Thymus (tissue), 14 donors: Measurements from ENCODE around the gene MFAP3L. TPM values are rescaled to one million over a fixed set of nuclear protein-coding genes. Genes with fewer than 3 reads are reported as not detected.

ENCODE experiments used
- DNase-seq, 9 donors: peaks; one replicate each; pipeline ENCODE4 v3.0.0-alpha.2; 2013; ENCODE audit warnings: low spot score in 9 of 9, low read depth in 6 of 9, missing footprints in 1 of 9
- H3K27ac ChIP-seq, 2 donors: one replicate each; pipeline ENCODE4 v1.5.1; 2013; ENCODE audit warnings: control low read depth in 1 of 2, low read depth in 1 of 2, low read length in 1 of 2, mild to moderate bottlenecking in 1 of 2, moderate library complexity in 1 of 2
- H3K27me3 ChIP-seq, 2 donors: one replicate each; pipeline ENCODE4 v1.5.1; 2013; ENCODE audit warnings: low read length in 1 of 2; ENCODE audit not compliant: control insufficient read depth in 2 of 2, insufficient read depth in 1 of 2
- H3K36me3 ChIP-seq, 2 donors: one replicate each; pipeline ENCODE4 v1.5.1; 2013; ENCODE audit warnings: low read length in 1 of 2, mild to moderate bottlenecking in 1 of 2, moderate library complexity in 1 of 2; ENCODE audit not compliant: control insufficient read depth in 2 of 2, insufficient read depth in 2 of 2
- H3K4me1 ChIP-seq, 2 donors: one replicate each; pipeline ENCODE4 v1.5.1; 2013; ENCODE audit warnings: low read length in 2 of 2; ENCODE audit not compliant: control insufficient read depth in 2 of 2, insufficient read depth in 2 of 2
- H3K4me3 ChIP-seq, 2 donors: one replicate each; pipeline ENCODE4 v1.5.1; 2013; ENCODE audit warnings: low read length in 2 of 2, control low read depth in 1 of 2, mild to moderate bottlenecking in 1 of 2
- H3K9me3 ChIP-seq, 2 donors: one replicate each; pipeline ENCODE4 v1.5.1; 2013; ENCODE audit warnings: low read length in 1 of 2, mild to moderate bottlenecking in 1 of 2; ENCODE audit not compliant: control insufficient read depth in 2 of 2, insufficient read depth in 1 of 2
- WGBS: extraction: QIAGEN DNeasy Blood & Tissue Kit; methylation state at CpG from one replicate; pipeline ENCODE4 v1.1.7; 2013; 5-methylcytosine and 5-hydroxymethylcytosine counted together
- long read RNA-seq, 10 donors: transcript quantifications; one replicate each; lab custom pipeline, GENCODE V29; 2026
- polyA plus RNA-seq: library from polyadenylated mRNA; stranded (reverse); fragments of 200-250 nt; gene quantifications from one replicate; pipeline ENCODE4 v1.2.3, GENCODE V29; 2013
- total RNA-seq: library from RNA; stranded (reverse); fragments of 120-200 nt; gene quantifications from one replicate; pipeline ENCODE4 v1.2.4, GENCODE V29; 2013
- donor health status: healthy.

The MFAP3L gene
- 0.80 TPM for total RNA-seq
- polyA plus RNA-seq: 1.5 TPM
- long read RNA-seq, donor 1: 0 reads
- long read RNA-seq, donor 2: 0 reads
- long read RNA-seq, donor 3: 0 reads
- long read RNA-seq, donor 4: 0 reads
- long read RNA-seq, donor 5: 0 reads
- long read RNA-seq, donor 6: 0 reads
- long read RNA-seq, donor 7: 0 reads
- long read RNA-seq, donor 8: 0 reads
- long read RNA-seq, donor 9: 0 reads
- long read RNA-seq, donor 10: 0 reads

DNA sequence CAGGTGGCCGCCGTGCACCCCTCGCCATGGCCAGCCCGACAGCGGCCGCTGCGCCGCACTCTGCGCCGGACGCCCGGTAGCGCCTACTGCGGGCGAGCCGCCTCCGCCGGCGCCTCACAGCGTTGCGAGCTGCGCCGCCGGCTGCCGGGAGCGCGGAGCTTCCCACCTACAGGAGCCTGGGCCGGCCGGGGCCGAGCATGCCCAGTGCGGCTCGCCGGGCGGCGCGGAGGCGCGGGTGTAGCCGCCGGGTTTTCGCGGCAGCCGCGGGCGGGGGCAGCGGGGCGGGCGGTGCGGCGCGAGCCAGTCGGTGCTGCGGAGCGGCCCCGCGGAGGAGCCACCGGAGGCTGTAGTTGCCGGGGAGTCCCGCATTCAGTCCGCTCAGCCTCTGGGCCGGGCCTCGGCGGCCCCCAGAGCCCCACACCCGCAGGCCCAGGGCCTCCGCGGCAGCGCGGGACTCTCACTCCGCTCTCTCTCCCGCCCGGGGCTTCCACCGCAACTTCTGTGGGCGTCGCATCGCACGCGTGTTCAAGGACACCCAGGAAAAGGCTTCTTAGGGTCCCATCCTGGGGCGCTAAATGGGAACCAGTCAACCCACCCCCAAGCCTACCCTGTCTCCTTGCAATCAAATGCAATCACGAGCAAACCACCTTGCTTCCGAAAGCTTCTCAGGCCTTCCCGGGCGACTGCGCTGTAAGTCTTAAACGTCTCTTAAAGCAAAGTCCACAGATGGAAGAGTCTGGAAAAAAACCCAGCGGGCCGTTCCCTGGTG lies at the start of gene MFAP3L:
MFAP3L (minus strand) TSS at position 143 of the 769 bp plus-strand sequence. CDS start 20,518 bp downstream, outside the sequence.
- WGBS: under 1% methylated on average over 86 of the region's 86 CpGs
- Histone ChIP-seq H3K4me3 (peak within 1 kb of the TSS; percentile 79 to 82), H3K9me3 (peaks cover 0 to 4% of the 10 kb centered on the region in 2 donors), H3K27ac (peak within 1 kb of the TSS; percentile 68 to 80), H3K4me1 (peaks cover 0 to 16% of the 10 kb centered on the region in 2 donors), H3K27me3 (peaks cover 23 to 54% of the 10 kb centered on the region in 2 donors), H3K36me3 (no peaks in the 10 kb centered on the region)
- DNase-seq: peak; percentile 49 to 87 (median 72)

DNA sequence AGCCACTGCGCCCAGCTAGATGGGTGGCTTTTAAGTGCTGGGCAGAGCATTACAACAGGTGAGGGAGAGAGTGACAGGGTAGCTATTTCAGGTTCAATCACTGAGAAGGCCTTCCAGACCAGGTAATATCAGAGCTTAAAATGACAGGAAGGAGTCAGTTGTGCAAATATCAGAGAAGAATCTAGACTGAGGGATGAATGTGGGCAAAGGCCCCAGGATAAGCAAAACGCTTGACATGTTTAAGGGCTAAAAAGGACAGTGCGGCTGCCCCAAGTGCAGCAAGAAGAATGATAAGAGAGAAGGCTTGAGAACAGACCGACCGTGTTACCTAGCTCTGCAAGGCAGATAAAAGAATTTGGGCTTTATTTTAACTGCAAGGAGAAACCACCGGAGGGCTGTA lies 45.0 kb upstream of the MFAP3L start:
- no peak overlapping the region for H3K4me3 ChIP-seq
- H3K36me3 ChIP-seq: no peaks in the 10 kb centered on the region
- H3K4me1 ChIP-seq: no peaks in the 10 kb centered on the region
- no peaks in the 10 kb centered on the region for H3K27me3 ChIP-seq
- 97% methylated on average over 6 of the region's 6 CpGs for WGBS
- DNase-seq: no peak
- no peaks in the 10 kb centered on the region for H3K9me3 ChIP-seq
- H3K27ac ChIP-seq: no peak overlapping the region

DNA sequence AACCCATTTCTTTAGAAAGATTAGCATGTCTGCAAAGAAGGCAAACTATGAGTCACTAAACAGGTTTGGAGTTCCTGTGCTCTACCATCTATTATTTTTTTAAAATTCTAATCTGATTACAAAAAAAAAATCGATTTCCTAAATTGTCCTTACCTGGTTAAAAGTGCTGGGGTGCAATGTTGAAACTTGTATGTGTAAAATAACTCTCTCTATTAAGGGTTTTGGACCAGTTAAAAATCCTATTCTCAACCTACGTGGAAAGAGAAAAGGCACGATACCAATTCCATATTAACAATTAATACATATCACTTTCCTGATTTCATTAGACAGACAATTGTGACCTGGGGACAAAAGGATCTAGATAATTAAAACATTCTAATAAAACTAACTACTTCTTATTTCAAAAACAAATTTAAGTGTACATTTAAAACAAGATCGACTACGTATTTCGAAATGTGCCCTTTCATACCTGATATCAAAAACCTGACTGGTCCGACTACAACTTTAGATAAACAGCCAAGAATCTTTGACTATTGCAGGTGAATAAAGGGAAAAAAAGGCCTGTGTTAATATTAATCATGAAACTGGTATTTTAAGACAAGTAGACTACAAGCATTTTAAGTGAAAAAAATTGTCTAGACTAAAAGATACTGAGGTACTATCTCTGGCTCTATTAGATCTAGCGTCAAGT lies 42.4 kb upstream of the MFAP3L start:
- Histone ChIP-seq H3K9me3 (no peaks in the 10 kb centered on the region), H3K27ac (no peak overlapping the region), H3K27me3 (no peaks in the 10 kb centered on the region), H3K4me3 (no peak overlapping the region), H3K4me1 (no peaks in the 10 kb centered on the region), H3K36me3 (no peaks in the 10 kb centered on the region)
- no peak for DNase-seq
- 97% methylated on average over 8 of the region's 8 CpGs for WGBS

DNA sequence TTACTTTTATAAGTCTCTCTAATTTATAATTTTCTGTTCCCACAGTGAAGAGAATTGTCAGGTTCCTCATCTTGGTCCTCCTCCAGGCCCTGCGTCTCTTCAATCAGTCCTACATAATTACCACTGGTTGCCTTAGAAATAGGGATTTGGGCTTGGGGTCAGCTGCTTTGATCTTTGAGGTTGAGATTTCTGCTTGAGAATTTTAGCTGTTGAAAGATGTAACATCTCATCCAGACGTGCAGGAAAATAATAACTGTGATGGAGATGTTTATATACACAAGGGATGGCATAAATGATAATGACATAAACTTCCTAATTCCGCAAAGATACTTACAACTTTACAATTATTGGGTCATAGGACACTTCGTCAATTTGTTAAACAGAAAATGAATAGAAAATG lies 33.2 kb upstream of the MFAP3L start:
- Histone ChIP-seq H3K36me3 (no peaks in the 10 kb centered on the region), H3K4me3 (no peak overlapping the region), H3K27me3 (no peaks in the 10 kb centered on the region), H3K9me3 (no peaks in the 10 kb centered on the region), H3K4me1 (no peaks in the 10 kb centered on the region), H3K27ac (no peak overlapping the region)
- no peak for DNase-seq
- WGBS: 97% methylated on average over 4 of the region's 4 CpGs

DNA sequence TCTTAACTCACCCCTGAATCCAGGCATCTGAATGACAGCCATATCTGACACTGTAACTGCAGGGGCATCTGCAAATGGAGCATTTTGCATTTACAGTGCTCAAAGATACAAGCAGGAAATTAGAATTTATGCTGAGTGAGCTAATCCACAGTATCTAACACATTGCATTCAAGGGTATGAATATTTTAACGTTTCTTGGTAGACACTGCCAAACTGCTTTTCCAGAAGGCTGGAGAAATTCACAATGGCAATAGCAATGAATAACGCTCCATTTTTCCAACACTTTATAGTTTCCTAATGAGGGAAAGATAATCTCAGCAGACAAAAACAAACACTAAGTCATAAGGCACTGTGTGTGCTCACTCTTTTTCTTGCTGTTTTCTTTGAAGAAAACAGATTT lies 32.6 kb upstream of the MFAP3L start:
- no peak for DNase-seq
- no peak overlapping the region for H3K4me3 ChIP-seq
- H3K9me3 ChIP-seq: no peaks in the 10 kb centered on the region
- no peaks in the 10 kb centered on the region for H3K4me1 ChIP-seq
- no peak overlapping the region for H3K27ac ChIP-seq
- H3K36me3 ChIP-seq: no peaks in the 10 kb centered on the region
- no peaks in the 10 kb centered on the region for H3K27me3 ChIP-seq
- WGBS: 95% methylated on average over 2 of the region's 2 CpGs

DNA sequence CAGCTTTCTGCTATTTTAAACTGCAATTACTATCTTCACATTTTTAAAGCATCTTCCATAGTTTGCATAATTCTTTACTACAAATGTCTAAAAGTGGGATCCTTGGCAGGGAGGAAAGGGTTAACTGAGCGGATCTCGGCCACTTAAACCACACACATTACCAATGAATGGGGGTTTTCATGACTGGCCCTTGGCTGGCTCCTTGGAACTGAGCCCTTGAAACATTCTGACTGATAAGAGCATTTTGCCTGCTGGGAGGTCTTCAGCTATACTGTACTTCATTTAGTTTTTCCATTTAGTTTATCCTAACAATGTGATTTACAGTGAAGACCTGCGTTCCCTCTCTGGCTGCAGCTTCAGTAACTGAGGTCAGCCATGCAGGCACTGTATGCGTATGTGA lies 31.7 kb upstream of the MFAP3L start:
- Histone ChIP-seq H3K9me3 (no peaks in the 10 kb centered on the region), H3K4me1 (no peaks in the 10 kb centered on the region), H3K27ac (no peak overlapping the region), H3K4me3 (no peak overlapping the region), H3K27me3 (no peaks in the 10 kb centered on the region), H3K36me3 (no peaks in the 10 kb centered on the region)
- DNase-seq: no peak
- 96% methylated on average over 4 of the region's 4 CpGs for WGBS

DNA sequence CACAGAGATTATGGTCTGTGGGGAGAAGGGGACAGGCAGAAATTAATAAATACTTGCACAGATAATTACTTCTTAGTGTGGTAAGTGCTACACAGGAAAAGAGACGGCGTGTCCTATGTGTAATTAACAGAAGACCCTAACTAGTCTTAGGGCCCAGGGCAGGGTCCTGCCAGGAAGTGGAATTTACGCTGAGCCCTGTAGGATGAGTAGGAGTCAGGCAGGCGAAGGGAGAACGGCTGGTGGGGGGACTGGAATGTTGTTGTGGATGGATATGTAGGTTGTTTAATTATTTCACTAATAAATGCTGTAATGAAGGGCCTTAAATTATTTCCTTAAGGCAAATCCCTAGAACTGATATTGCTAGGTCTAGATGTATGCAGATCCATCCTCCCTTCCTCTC lies 26.7 kb upstream of the MFAP3L start:
- no peak for DNase-seq
- Histone ChIP-seq H3K4me3 (no peak overlapping the region), H3K36me3 (no peaks in the 10 kb centered on the region), H3K27me3 (no peaks in the 10 kb centered on the region), H3K9me3 (no peaks in the 10 kb centered on the region), H3K27ac (no peak overlapping the region), H3K4me1 (no peaks in the 10 kb centered on the region)
- WGBS: 96% methylated on average over 5 of the region's 5 CpGs

DNA sequence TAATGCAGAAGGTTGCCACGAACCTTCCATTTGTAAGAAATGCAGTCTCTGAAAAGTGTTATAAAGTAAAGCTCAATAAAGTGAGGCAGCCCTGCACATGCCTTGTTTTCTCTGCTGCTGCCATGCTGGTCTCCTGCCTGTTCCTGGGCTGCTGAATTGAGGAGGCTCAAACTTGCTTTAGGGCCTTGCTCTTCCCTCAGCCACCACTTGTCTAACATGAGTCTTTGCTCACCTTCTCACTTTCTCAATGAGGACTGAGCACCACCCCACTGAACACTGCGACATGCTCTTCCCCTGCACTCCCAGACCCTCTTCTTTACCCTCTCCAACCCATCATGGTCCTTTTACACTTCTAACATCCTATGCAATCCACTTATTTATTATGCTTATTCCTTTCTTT lies 25.2 kb upstream of the MFAP3L start:
- no peak overlapping the region for H3K27ac ChIP-seq
- no peaks in the 10 kb centered on the region for H3K9me3 ChIP-seq
- 95% methylated on average over 2 of the region's 2 CpGs for WGBS
- no peak for DNase-seq
- H3K4me3 ChIP-seq: no peak overlapping the region
- H3K4me1 ChIP-seq: no peaks in the 10 kb centered on the region
- no peaks in the 10 kb centered on the region for H3K27me3 ChIP-seq
- no peaks in the 10 kb centered on the region for H3K36me3 ChIP-seq

DNA sequence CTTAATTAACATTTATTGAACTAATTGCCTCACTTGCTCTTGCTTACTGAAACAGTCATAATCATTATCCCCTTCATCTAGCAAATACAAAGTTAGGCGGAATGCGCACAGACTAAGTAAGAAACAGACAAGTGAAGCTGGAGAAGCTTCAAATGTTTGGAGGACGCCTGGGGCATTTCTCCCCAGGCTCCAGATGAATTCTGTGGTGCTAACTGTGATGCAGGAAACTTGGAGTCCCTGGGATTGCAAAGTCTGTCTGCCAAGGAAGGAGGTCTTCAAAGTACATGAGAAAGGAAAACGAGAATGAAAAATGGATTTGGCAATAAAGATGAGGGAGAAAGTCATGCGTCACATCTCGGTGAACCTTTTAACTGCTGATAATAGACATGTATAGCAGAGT lies 23.6 kb upstream of the MFAP3L start:
- no peak for DNase-seq
- WGBS: 96% methylated on average over 6 of the region's 6 CpGs
- Histone ChIP-seq H3K4me1 (no peaks in the 10 kb centered on the region), H3K27ac (no peak overlapping the region), H3K36me3 (no peaks in the 10 kb centered on the region), H3K4me3 (no peak overlapping the region), H3K9me3 (no peaks in the 10 kb centered on the region), H3K27me3 (no peaks in the 10 kb centered on the region)
